ENCODE results near the gene ZNF273. TPM values are rescaled to one million over a fixed set of nuclear protein-coding genes. Genes with fewer than 3 reads are reported as not detected.
A peak's percentile ranks its signal among the peaks of the same experiment; 100 is the strongest.
"Not testable (repeated sequence)": the region's sequence is repeated elsewhere in the genome, so short reads cannot be mapped to it uniquely, and the experiment has no call there.

Gene ZNF273
- total and polyA plus RNA-seq, 2 experiments from 2014 or later = 2.1 to 4.8 TPM

- WGBS, 2 experiments (ENCODE audit: low coverage in 1 of 2, low lambda C conversion rate in 2 of 2, missing lambda C conversion rate in 2 of 2) = 6 to 12% methylated on average over 2 of the region's 2 CpGs
- H3K27ac ChIP-seq = 0 out of 2 replicates have a peak overlapping the region, but pooled peaks have one; percentile 4
- no peaks in the 10 kb centered on the region for H3K79me2 ChIP-seq (ENCODE audit: insufficient read depth)
- DNase-seq = peak; percentile 38
- TF ChIP-seq EZH2 (IDR thresholded peaks at IDR 0.05; ENCODE audit: insufficient read depth, poor library complexity, severe bottlenecking) (no peak), EZH2phosphoT487 (IDR thresholded peaks at IDR 0.05; ENCODE audit: insufficient read depth, low read depth) (no peak)
- H3K9me3 ChIP-seq (ENCODE audit: low read depth) = no peaks in the 10 kb centered on the region
- H3K4me3 ChIP-seq = no peak overlapping the region
- peaks cover 11% of the 10 kb centered on the region for H3K4me1 ChIP-seq (ENCODE audit: insufficient read depth)
- in situ Hi-C loops (cut with MboI) = no loop called here
- H3K27me3 ChIP-seq (replicated peaks; ENCODE audit: insufficient read depth) = no peaks in the 10 kb centered on the region
- no peaks in the 10 kb centered on the region for H3K36me3 ChIP-seq (ENCODE audit: low read depth)
- no peaks in the 10 kb centered on the region for H4K20me1 ChIP-seq (ENCODE audit: insufficient read depth)
- H3K4me2 ChIP-seq (ENCODE audit: unreplicated experiment) = no peak overlapping the region
- no peak overlapping the region for H3K9ac ChIP-seq
- H2AFZ ChIP-seq = no peak overlapping the region
- no peaks in the 10 kb centered on the region for H3K9me2 ChIP-seq (ENCODE audit: insufficient read depth)
- 0 out of 2 replicates have a peak, but pooled peaks cover 5% of the 10 kb centered on the region for H3F3A ChIP-seq (ENCODE audit: insufficient read depth)
Measured at GRCh38 chr7:64890761-64891362, 12.2 kb upstream of the ZNF273 start.

- H3K36me3 ChIP-seq (ENCODE audit: low read depth); H2AFZ ChIP-seq; H3K9me3 ChIP-seq (ENCODE audit: low read depth); H3K27me3 ChIP-seq (replicated peaks; ENCODE audit: insufficient read depth); H3K4me3 ChIP-seq; H3K9ac ChIP-seq; H3K4me2 ChIP-seq (ENCODE audit: unreplicated experiment); H3F3A ChIP-seq (ENCODE audit: insufficient read depth); in situ Hi-C loops (cut with MboI); H3K79me2 ChIP-seq (ENCODE audit: insufficient read depth); H4K20me1 ChIP-seq (ENCODE audit: insufficient read depth); H3K9me2 ChIP-seq (ENCODE audit: insufficient read depth): not testable (repeated sequence)
- WGBS, 2 experiments (ENCODE audit: low coverage in 1 of 2, low lambda C conversion rate in 2 of 2, missing lambda C conversion rate in 2 of 2) = 0% methylated on average over 1 of the region's 1 CpG
- DNase-seq = peak; percentile 58
- 0 out of 2 replicates have a peak overlapping the region, but pooled peaks have one; percentile 4 for H3K27ac ChIP-seq
- peaks cover 11% of the 10 kb centered on the region for H3K4me1 ChIP-seq (ENCODE audit: insufficient read depth)
Measured at GRCh38 chr7:64891363-64892081, 11.6 kb upstream of the ZNF273 start.

DNA sequence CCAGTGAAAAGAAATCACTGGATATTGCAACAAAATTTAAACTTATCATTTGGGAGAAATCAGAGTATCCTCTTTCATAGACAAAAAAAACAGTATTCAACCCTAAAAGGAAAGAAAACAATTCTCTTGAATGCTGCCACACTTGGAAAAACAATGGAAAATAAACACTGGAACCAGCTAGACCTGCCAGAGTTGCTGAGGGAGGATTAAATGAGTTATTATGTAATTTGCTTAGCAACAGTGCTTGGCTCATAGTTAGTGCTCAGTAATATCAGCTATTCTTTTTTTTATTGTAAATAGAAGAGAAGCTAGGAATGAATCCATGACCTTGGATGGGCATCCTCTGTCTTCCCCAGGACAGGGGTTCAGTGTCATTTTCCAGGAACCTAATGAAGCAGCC, 11.0 kb upstream of the ZNF273 start:
- Histone ChIP-seq H3F3A (ENCODE audit: insufficient read depth) (0 out of 2 replicates have a peak, but pooled peaks cover 5% of the 10 kb centered on the region), H3K4me1 (ENCODE audit: insufficient read depth) (peaks cover 11% of the 10 kb centered on the region), H3K27me3 (replicated peaks; ENCODE audit: insufficient read depth) (no peaks in the 10 kb centered on the region), H3K27ac (no peak overlapping the region), H2AFZ (no peak overlapping the region), H3K36me3 (ENCODE audit: low read depth) (no peaks in the 10 kb centered on the region), H3K79me2 (ENCODE audit: insufficient read depth) (no peaks in the 10 kb centered on the region), H3K9me2 (ENCODE audit: insufficient read depth) (no peaks in the 10 kb centered on the region), H3K9ac (no peak overlapping the region), H3K9me3 (ENCODE audit: low read depth) (no peaks in the 10 kb centered on the region), H3K4me2 (ENCODE audit: unreplicated experiment) (no peak overlapping the region), H4K20me1 (ENCODE audit: insufficient read depth) (no peaks in the 10 kb centered on the region), H3K4me3 (no peak overlapping the region)
- TF ChIP-seq EZH2 (IDR thresholded peaks at IDR 0.05; ENCODE audit: insufficient read depth, poor library complexity, severe bottlenecking) (no peak), EZH2phosphoT487 (IDR thresholded peaks at IDR 0.05; ENCODE audit: insufficient read depth, low read depth) (no peak)
- in situ Hi-C loops (cut with MboI) = no loop called here
- DNase-seq = no peak

GRCh38 chr7:64892666-64893309, 10.3 kb upstream of the ZNF273 start:
- WGBS, 2 experiments (ENCODE audit: low coverage in 1 of 2, low lambda C conversion rate in 2 of 2, missing lambda C conversion rate in 2 of 2) = 92 to 93% methylated on average over 5 of the region's 5 CpGs
- no peak overlapping the region for H2AFZ ChIP-seq

More at GRCh38 chr7:64892666-64893309, 10.3 kb upstream of the ZNF273 start:
- Histone ChIP-seq H3K4me1 (ENCODE audit: insufficient read depth) (peaks cover 11% of the 10 kb centered on the region), H3K36me3 (ENCODE audit: low read depth) (no peaks in the 10 kb centered on the region), H4K20me1 (ENCODE audit: insufficient read depth) (no peaks in the 10 kb centered on the region), H3K27me3 (replicated peaks; ENCODE audit: insufficient read depth) (no peaks in the 10 kb centered on the region), H3K9me3 (ENCODE audit: low read depth) (no peaks in the 10 kb centered on the region), H3K9me2 (ENCODE audit: insufficient read depth) (no peaks in the 10 kb centered on the region), H3K79me2 (ENCODE audit: insufficient read depth) (no peaks in the 10 kb centered on the region), H3F3A (ENCODE audit: insufficient read depth) (0 out of 2 replicates have a peak, but pooled peaks cover 5% of the 10 kb centered on the region), H3K27ac (no peak overlapping the region), H3K4me2 (ENCODE audit: unreplicated experiment) (no peak overlapping the region), H3K4me3 (no peak overlapping the region), H3K9ac (no peak overlapping the region)
- in situ Hi-C loops (cut with MboI) = no loop called here
- TF ChIP-seq EZH2 (IDR thresholded peaks at IDR 0.05; ENCODE audit: insufficient read depth, poor library complexity, severe bottlenecking) (no peak), EZH2phosphoT487 (IDR thresholded peaks at IDR 0.05; ENCODE audit: insufficient read depth, low read depth) (no peak)
- DNase-seq = no peak
